ENCODE measurements around the gene HNF1A. TPM values are rescaled to one million over a fixed set of nuclear protein-coding genes. Genes with fewer than 3 reads are reported as not detected.
A peak's percentile ranks its signal among the peaks of the same experiment; 100 is the strongest.
"Not testable (repeated sequence)": the region's sequence is repeated elsewhere in the genome, so short reads cannot be mapped to it uniquely, and the experiment has no call there.

Gene HNF1A
- not detected in 2 replicates for total RNA-seq (2014; rRNA removed; shearing (Covaris generic))

- no peak for DNase-seq (ENCODE audit: low spot score)
Measured at GRCh38 chr12:120978296-120979219, at the start of gene HNF1A. Gene HNF1A (plus strand): TSS chr12:120978543. CDS start chr12:120978769, 226 bp downstream.

- DNase-seq (ENCODE audit: low spot score): no peak
Measured at GRCh38 chr12:120928864-120929652, 49.3 kb upstream of the HNF1A start.

DNA sequence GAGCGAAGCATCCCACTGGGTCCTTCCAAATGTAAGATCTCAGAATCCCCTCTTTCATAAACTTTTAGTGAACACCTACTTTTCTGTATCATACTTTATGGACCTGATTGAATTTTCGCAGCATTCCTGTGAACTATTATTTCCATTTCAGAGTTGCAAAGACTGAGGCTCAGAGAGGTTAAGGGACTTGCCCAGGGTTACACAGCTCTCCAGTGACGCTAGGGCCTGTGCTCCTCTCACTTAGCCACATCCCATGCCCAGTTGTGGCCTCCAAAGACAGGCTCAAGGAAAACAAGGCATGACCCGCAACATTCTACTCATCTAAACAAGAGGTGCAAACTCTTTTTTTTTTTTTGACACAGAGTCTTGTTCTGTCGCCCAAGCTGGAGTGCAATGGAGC is 48.3 kb upstream of the HNF1A start:
- no peak for DNase-seq (ENCODE audit: low spot score)

GRCh38 chr12:120932058-120932457 is 46.3 kb upstream of the HNF1A start:
- no peak for DNase-seq (ENCODE audit: low spot score)

DNA sequence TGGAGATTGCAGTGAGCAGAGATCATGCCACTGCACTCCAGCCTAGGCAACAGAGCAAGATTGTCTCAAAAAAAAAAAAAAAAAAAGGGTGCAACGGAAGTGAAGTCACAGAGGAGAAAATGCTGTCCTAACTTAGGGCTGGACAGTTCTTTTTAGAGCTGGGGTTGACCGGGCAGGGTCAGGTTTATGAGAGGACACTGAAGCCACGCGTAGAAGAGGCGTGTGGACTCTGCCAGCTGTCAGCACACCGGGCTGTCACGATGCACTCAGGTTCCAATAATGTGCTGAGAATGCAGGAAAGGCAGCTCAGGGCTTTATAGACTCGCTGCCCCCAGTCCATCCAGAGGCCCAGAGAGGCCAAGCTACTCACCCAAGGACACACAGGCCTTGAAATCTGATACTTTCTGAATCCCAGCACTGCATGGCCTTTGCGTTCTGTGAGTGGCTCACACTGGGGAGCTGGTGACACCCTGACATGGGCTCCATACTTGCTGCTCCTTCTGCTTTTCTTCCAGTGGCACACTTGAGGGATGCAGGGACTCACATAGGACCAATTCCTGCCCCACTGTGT is 45.3 kb upstream of the HNF1A start:
- DNase-seq (ENCODE audit: low spot score): no peak

DNA sequence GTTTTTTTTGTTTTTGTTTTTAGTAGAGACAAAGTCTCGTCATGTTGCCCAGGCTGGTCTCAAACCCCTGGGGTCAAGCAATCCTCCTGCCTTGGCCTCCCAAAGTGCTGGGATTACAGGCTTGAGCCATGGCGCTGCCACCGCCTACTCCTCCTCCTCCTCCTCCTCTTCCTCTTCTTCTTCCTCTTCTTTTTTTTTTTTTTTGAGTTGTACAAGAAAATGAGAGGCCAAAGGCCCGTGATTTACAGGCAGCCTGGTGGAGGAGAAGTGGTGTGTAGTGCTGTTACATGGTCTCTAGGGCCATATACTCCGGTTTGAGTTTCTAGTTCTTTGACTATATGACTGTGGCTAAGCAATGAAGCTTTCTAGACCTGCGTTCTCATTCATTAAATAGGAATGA is 44.6 kb upstream of the HNF1A start:
- no peak for DNase-seq (ENCODE audit: low spot score)

DNA sequence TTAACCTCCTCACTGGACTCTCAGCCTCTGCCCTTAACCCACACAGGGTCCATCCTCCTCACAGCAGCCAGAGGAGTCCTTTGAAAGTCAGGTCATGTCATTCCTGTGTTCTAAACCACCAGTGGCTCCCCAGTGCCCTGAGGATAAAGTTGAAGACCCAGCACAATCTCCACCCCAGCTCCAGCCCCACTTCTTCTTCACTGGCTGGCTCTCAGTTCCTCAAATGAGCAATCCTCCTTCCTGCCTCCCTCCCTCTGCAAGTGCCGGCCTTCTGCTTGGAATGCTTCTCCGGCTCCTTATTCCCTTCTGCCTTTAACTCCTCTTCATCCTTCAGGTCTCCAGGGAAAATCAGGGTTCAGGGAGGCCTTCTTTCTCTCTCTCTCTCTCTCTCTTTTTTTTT is 42.1 kb upstream of the HNF1A start:
- DNase-seq (ENCODE audit: low spot score): no peak

- no peak for DNase-seq (ENCODE audit: low spot score)
Measured at GRCh38 chr12:120938496-120938895, 39.8 kb upstream of the HNF1A start.

- DNase-seq (ENCODE audit: low spot score): no peak
Measured at GRCh38 chr12:120939523-120939922, 38.8 kb upstream of the HNF1A start.

DNA sequence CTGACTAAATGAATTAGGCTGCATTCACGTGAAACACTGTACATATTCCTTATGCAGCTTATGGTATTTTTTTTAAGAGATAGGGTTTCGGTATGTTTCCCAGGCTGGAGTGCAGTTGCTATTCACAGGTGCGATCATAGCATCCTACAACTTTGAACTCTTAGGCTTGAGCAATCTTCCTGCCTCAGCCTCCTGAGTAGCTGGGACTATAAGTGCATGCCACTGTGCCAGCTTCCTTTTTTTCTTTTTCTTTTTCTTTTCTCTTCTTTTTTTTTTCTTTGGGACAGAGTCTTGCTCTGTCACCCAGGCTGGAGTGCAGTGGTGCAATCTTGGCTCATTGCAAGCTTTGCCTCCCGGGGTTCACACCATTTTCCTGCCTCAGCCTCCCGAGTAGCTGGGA is 38.3 kb upstream of the HNF1A start:
- no peak for DNase-seq (ENCODE audit: low spot score)

GRCh38 chr12:120940799-120941198 is 37.5 kb upstream of the HNF1A start:
- DNase-seq (ENCODE audit: low spot score): peak; percentile 53

DNA sequence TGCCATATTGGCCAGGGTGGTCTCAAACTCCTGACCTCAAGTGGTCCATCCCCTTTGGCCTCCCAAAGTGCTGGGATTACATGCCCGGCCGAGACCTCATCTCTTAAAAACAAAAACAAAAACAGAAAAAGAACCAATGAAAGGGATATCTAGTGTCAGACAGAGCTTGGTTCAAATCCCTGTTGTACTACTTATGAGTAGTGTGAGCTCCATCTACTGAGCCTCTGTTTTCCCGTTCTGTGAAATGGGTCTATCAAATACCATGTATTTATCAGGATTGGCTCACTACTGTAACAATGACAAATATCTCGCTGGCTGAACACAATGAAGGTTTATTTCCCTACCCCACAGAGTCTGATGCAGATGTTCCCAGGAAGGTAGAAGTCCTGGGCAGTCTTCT is 36.9 kb upstream of the HNF1A start:
- no peak for DNase-seq (ENCODE audit: low spot score)

DNA sequence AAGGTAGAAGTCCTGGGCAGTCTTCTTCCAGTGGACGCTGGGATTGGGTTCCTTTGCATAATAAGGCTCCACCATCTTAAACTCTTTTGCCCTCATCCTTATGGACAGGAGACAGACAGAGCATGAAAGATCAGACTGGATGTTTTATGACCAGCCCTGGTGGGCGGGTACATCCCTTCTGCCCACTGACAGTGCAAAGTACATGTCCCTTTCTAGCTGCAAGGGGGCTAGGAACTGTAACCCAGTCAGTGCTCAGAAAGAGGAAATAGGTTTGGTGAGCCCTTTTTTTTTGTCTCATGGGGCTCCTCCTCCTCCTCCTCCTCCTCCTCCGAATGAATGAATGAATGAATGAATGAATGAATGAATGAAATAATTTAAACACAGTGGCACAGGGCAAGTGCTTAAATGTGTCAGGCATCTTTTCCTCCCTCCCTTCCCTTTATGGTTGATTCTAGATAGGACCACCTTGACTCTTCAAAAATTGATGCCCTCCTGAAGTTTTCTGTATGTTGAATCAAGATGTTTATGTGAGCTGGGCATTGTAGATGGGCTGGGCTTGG is 36.4 kb upstream of the HNF1A start:
- no peak for DNase-seq (ENCODE audit: low spot score)

- no peak for DNase-seq (ENCODE audit: low spot score)
Measured at GRCh38 chr12:120943482-120943881, 34.9 kb upstream of the HNF1A start.

DNA sequence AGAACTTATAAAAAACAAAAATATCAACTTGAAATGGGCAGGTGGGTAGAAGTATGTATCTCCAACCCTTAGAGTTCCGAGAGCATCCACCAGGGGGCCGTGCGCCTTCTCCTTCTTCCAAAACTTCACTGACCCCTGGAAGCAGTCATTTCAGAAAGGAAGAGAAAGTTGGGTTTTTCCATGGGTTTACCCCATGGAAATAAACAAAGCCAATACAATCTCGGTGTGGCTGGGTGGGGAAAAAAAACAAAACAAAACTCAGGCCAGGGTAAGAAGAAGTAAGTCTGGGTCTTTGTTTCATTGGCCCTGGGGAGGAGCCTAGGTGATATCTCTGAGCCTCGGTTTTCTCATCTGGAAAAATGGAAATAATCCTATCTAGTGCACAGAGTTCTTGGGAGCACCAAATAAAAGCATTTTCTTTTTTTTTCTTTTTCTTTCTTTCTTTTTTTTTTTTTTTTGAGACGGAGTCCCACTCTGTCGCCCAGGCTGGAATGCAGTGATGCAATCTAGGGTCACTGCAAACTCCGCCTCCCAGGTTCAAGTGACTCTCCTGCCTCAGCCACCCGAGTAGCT is 33.6 kb upstream of the HNF1A start:
- DNase-seq (ENCODE audit: low spot score): peak; percentile 44

DNA sequence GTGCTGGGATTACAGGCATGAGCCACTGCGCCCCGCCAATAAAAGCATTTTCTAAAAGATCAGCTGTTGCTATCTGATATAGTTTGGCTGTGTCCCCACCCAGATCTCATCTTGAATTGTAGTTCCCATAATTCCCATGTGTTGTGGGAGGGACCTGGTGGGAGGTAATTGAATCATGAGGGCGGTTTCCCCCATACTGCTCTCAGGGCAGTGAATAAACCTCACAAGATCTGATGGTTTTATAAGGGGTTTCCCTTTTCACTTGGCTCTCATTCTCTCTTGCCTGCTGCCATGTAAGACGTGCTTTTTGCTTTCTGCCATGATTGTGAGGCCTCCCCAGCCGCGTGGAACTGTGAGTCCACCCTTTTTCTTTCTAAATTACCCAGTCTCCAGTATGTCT is 32.8 kb upstream of the HNF1A start:
- not testable (repeated sequence) for DNase-seq (ENCODE audit: low spot score)

- not testable (repeated sequence) for DNase-seq (ENCODE audit: low spot score)
Measured at GRCh38 chr12:120950260-120950799, 28.0 kb upstream of the HNF1A start.

GRCh38 chr12:120950807-120951206 is 27.5 kb upstream of the HNF1A start:
- no peak for DNase-seq (ENCODE audit: low spot score)

DNA sequence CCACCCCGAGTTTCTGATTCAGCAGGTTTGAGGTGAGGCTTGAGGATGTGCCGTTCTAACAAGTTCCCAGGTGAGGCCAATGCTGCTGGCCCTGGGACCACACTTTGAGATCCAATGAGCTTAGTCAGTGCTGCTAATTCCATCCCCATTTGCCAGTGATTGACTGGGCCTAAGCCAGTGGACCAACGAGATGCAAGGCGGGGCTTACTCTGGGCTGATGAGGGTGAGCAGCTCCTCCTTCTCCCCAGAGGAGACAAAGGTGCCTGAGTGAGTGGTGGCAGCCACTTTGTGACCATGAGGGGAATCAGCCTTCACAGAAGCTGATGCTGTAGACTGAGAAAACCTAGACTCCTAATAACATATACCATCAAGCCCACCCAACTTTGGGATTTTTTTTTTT is 23.1 kb upstream of the HNF1A start:
- no peak for DNase-seq (ENCODE audit: low spot score)

GRCh38 chr12:120956579-120957300 is 21.6 kb upstream of the HNF1A start:
- no peak for DNase-seq (ENCODE audit: low spot score)

Measured in H4 (cell line).